Heart left ventricle (tissue), 16 donors: Measurements from ENCODE around the gene RMP24.

ENCODE experiments used
- ATAC-seq, 4 donors: fragments of 200-7000 bp; cut with Tn5 transposase; one replicate each; pipeline ENCODE4 v1.9.1; 2020 to 2022; ENCODE audit warnings: moderate library complexity in 4 of 4, mild to moderate bottlenecking in 3 of 4, moderate number of reproducible peaks in 1 of 4
- DNase-seq, 5 donors: peaks; one replicate each; pipeline ENCODE4 v3.0.0-alpha.2; 2020
- H3K27ac ChIP-seq, 12 donors: fragments of 200-600 bp; sonication (generic) in 4 of 12; one replicate each; pipeline versions ENCODE4 v1.5.0 to v1.8.0; 2016 to 2022; ENCODE audit warnings: mild to moderate bottlenecking in 2 of 12
- H3K27me3 ChIP-seq, 9 donors: fragments of 200-600 bp; sonication (generic) in 2 of 9; one replicate each; pipeline versions ENCODE4 v1.5.1 to v1.8.0; 2016 to 2022; ENCODE audit warnings: mild to moderate bottlenecking in 3 of 9
- H3K36me3 ChIP-seq, 9 donors: fragments of 200-600 bp; sonication (generic) in 2 of 9; one replicate each; pipeline versions ENCODE4 v1.5.0 to v1.8.0; 2018 to 2022; ENCODE audit warnings: mild to moderate bottlenecking in 2 of 9
- H3K4me1 ChIP-seq, 12 donors: fragments of 200-600 bp; sonication (generic) in 4 of 12; one replicate each; pipeline versions ENCODE4 v1.5.0 to v1.8.0; 2016 to 2022; ENCODE audit warnings: mild to moderate bottlenecking in 3 of 12
- H3K4me3 ChIP-seq, 12 donors: fragments of 200-600 bp; sonication (generic) in 4 of 12; one replicate each; pipeline versions ENCODE4 v1.5.0 to v1.8.0; 2017 to 2022; ENCODE audit warnings: mild to moderate bottlenecking in 9 of 12, moderate library complexity in 4 of 12
- H3K9me3 ChIP-seq, 12 donors: fragments of 200-600 bp; sonication (generic) in 4 of 12; one replicate each; pipeline versions ENCODE4 v1.5.0 to v1.8.0; 2016 to 2022; ENCODE audit warnings: mild to moderate bottlenecking in 1 of 12
- POLR2A ChIP-seq, 2 donors: fragments of 450-650 bp; IDR thresholded peaks; one replicate each; pipeline ENCODE4 v1.6.1; 2017; ENCODE audit warnings: antibody characterized with exemption in 2 of 2, mild to moderate bottlenecking in 2 of 2, moderate library complexity in 2 of 2
- WGBS, 4 donors: extraction: QIAGEN DNeasy Blood & Tissue Kit in 2 of 4; methylation state at CpG; one replicate each; pipeline versions ENCODE4 v1.1.5 to v1.1.7; 2013 to 2018; 5-methylcytosine and 5-hydroxymethylcytosine counted together
- intact Hi-C, 10 donors: fragments of 100-400 bp; cut with DNase I; formaldehyde crosslinking; loops; one replicate each; pipeline versions ENCODE4 v1.11.1 to v1.14.2; 2022
- TF ChIP-seq, protein P1 (sequence below), 12 donors: fragments of 200-600 bp; sonication (generic) in 4 of 12; IDR thresholded peaks; one replicate each; pipeline versions ENCODE4 v1.5.0 to v1.8.0; 2018 to 2022; ENCODE audit warnings: antibody characterized with exemption in 12 of 12, mild to moderate bottlenecking in 5 of 12
- donor health status: ischemic (EF 13 %, LVEDD 7.1; RV severe dilation, severe dysfunction).
- donor health status: healthy with polysubstance abuse.
- donor health status: DM: no; HTN: yes; CAD: no.
- donor health status: DM: no; HTN: no; CAD: no.
- donor health status: ischemic (EF 25% LVEDD 6.9; RV normal size, moderate dysfunction).
- donor health status: ischemic (EF 25% LVEDD 5.7; RV mildly dilated, moderate dysfunction).
- donor health status: healthy.
- donor health status: DM: yes; HTN: yes; CAD: no.
- donor health status: ischemic (EF 35%, LVEDD 5.7; RV mildly dilated, moderate dysfunction).
- donor health status: nonischemic (EF 11% LVEDD 7.7; RV severe dilation, severe dysfunction).
- donor health status: DM: yes; HTN: yes; CAD: no.
- donor health status: PGD.
- donor health status: ischemic (EF 29% LVEDD 5.4; RV normal size, mild dysfunction).
- donor health status: nonischemic (EF 23%, LVEDD 6.1; RV moderate dilation, normal function).

RMP24 gene

DNA sequence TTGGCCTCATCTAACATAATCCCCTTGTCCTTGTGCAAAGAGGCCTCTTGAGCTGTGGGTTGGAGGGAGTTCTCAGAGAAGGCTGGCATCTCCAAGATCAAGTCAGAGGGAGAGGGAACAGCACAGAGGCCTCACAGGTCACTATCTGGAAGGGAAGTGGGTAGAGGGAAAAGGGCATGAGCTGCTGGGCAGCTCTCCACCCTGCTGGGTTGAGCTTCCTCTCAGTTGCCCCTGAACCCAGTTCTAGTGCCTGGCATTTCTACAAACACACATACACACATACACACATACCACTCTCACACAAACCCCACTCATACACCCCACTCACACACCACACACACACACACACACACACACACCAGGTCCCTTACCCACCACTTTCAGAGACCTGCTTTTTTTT, 30.3 kb upstream of the RMP24 start:
- intact Hi-C loops, result loop anchor here in 2 of 10 donors (10.0 kb wide), 2 partner anchors 547 to 557 kb away; no protein-coding TSS in a partner anchor
- Histone ChIP-seq H3K4me3 (no peak overlapping the region), H3K27ac (no peak overlapping the region), H3K4me1 (no peaks in the 10 kb centered on the region), H3K9me3 (no peaks in the 10 kb centered on the region), H3K27me3 (peaks cover 0 to 4% (median 0%) of the 10 kb centered on the region in 9 donors), H3K36me3 (no peaks in the 10 kb centered on the region)
- DNase-seq (no peak), ATAC-seq (no peak)
- no peak for TF ChIP-seq POLR2A (IDR thresholded peaks at IDR 0.05)
- TF ChIP-seq, protein P1, sequence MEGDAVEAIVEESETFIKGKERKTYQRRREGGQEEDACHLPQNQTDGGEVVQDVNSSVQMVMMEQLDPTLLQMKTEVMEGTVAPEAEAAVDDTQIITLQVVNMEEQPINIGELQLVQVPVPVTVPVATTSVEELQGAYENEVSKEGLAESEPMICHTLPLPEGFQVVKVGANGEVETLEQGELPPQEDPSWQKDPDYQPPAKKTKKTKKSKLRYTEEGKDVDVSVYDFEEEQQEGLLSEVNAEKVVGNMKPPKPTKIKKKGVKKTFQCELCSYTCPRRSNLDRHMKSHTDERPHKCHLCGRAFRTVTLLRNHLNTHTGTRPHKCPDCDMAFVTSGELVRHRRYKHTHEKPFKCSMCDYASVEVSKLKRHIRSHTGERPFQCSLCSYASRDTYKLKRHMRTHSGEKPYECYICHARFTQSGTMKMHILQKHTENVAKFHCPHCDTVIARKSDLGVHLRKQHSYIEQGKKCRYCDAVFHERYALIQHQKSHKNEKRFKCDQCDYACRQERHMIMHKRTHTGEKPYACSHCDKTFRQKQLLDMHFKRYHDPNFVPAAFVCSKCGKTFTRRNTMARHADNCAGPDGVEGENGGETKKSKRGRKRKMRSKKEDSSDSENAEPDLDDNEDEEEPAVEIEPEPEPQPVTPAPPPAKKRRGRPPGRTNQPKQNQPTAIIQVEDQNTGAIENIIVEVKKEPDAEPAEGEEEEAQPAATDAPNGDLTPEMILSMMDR (IDR thresholded peaks at IDR 0.05), result no peak

GRCh38 chr18:35942661-35943060, 29.8 kb upstream of the RMP24 start:
- no peaks in the 10 kb centered on the region for H3K36me3 ChIP-seq
- no peak for DNase-seq
- H3K27me3 ChIP-seq, result peaks cover 0 to 4% (median 0%) of the 10 kb centered on the region in 9 donors
- WGBS, 4 donors, result 91 to 97% (median 92%) methylated on average over 6 of the region's 6 CpGs
- no peak overlapping the region for H3K27ac ChIP-seq
- H3K9me3 ChIP-seq, result no peaks in the 10 kb centered on the region
- no peak overlapping the region for H3K4me3 ChIP-seq
- no peak for ATAC-seq
- TF ChIP-seq, protein P1 (IDR thresholded peaks at IDR 0.05), result no peak
- TF ChIP-seq POLR2A (IDR thresholded peaks at IDR 0.05), result no peak
- H3K4me1 ChIP-seq, result no peaks in the 10 kb centered on the region
- intact Hi-C loops, result loop anchor here in 2 of 10 donors (10.0 kb wide), 2 partner anchors 548 to 558 kb away; no protein-coding TSS in a partner anchor

GRCh38 chr18:35948080-35948479, 24.4 kb upstream of the RMP24 start:
- Histone ChIP-seq H3K27ac (no peak overlapping the region), H3K4me1 (peaks cover 0 to 13% (median 0%) of the 10 kb centered on the region in 12 donors), H3K4me3 (no peak overlapping the region), H3K27me3 (peaks cover 0 to 5% (median 0%) of the 10 kb centered on the region in 9 donors), H3K36me3 (no peaks in the 10 kb centered on the region), H3K9me3 (peaks cover 0 to 8% (median 0%) of the 10 kb centered on the region in 12 donors)
- intact Hi-C loops, result loop anchor here in 4 of 10 donors (5.0 to 10.0 kb wide), 4 partner anchors 541 to 563 kb away; no protein-coding TSS in a partner anchor
- WGBS, 4 donors, result 78 to 85% (median 81%) methylated on average over 3 of the region's 3 CpGs
- ATAC-seq, result no peak
- TF ChIP-seq POLR2A (IDR thresholded peaks at IDR 0.05), result no peak
- TF ChIP-seq, protein P1 (IDR thresholded peaks at IDR 0.05), result no peak
- no peak for DNase-seq

DNA sequence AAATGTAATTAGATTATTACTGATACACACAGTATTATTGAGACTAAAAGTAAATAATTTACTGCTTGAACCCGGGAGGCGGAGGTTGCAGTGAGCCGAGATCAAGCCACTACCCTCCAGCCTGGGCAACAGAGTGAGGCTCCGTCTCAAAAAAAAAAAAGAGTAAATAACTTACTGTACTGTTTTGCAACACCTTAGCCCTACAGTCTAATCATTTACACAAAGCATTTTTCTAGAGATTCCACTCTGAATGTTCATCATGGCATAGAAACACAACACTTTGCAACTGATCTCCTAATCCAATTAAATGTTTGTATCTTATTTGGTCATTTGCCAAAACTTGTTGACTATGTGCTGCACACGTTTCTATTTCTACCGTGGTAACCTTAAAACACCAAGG, 23.4 kb upstream of the RMP24 start:
- 69 to 78% (median 74%) methylated on average over 6 of the region's 6 CpGs for WGBS, 4 donors
- intact Hi-C loops, result loop anchor here in 4 of 10 donors (5.0 to 10.0 kb wide), 4 partner anchors 542 to 564 kb away; no protein-coding TSS in a partner anchor
- no peak overlapping the region for H3K4me3 ChIP-seq

More for the DNA sequence above, 23.4 kb upstream of the RMP24 start:
- no peaks in the 10 kb centered on the region for H3K36me3 ChIP-seq
- DNase-seq, result no peak
- H3K9me3 ChIP-seq, result peaks cover 0 to 8% (median 0%) of the 10 kb centered on the region in 12 donors
- no peak for ATAC-seq
- H3K27ac ChIP-seq, result no peak overlapping the region
- peaks cover 0 to 8% (median 0%) of the 10 kb centered on the region in 9 donors for H3K27me3 ChIP-seq
- peaks cover 0 to 13% (median 0%) of the 10 kb centered on the region in 12 donors for H3K4me1 ChIP-seq
- no peak for TF ChIP-seq POLR2A (IDR thresholded peaks at IDR 0.05)
- TF ChIP-seq, protein P1 (IDR thresholded peaks at IDR 0.05), result no peak
